Endothelial cell of umbilical vein (primary cell): ENCODE measurements around the gene UST. TPM values are rescaled to one million over a fixed set of nuclear protein-coding genes. Genes with fewer than 3 reads are reported as not detected.

ENCODE experiments used
- BruUV-seq: library from RNA; stranded (reverse); fragments of 400-500 nt; replicated peaks from 2 replicates; lab custom pipeline; 2021; lab: Mats Ljungman, UMichigan
- CTCF ChIA-PET: fragments of 300-600, 350-600 bp; sonication (Branson Sonifier 250); formaldehyde crosslinking; loops from one replicate; lab custom pipeline; 2021; ENCODE audit warnings: antibody characterized with exemption, inconsistent platforms; lab: Charles Lee
- POLR2A ChIA-PET: fragments of 300-600, 350-600 bp; sonication (Branson Sonifier 250); formaldehyde crosslinking; loops from one replicate; lab custom pipeline; 2021; ENCODE audit warnings: antibody characterized with exemption, inconsistent platforms; lab: Charles Lee
- DNase-seq: peaks from one replicate; pipeline ENCODE4 v3.0.0-alpha.2; 2011; ENCODE audit warnings: low read depth, low spot score
- FAIRE-seq: peaks from 2 replicates; lab custom pipeline; 2011; peaks lifted over from hg19 to GRCh38; lab: Jason Lieb, UNC
- H2AFZ ChIP-seq: 2 replicates; pipeline ENCODE4 v1.6.0; 2012; ENCODE audit warnings: low read depth, low read length, control low read depth, inconsistent platforms
- H3K27ac ChIP-seq: 2 replicates; pipeline ENCODE4 v1.5.1; 2011; ENCODE audit warnings: low read depth, mild to moderate bottlenecking, control low read depth, low read length, moderate library complexity; ENCODE audit not compliant: insufficient read depth
- H3K27me3 ChIP-seq, 2 experiments: 2 replicates each; pipeline versions ENCODE4 v1.6.0 to v1.6.1; 2011; ENCODE audit warnings: low read length in 2 of 2, mixed read lengths in 1 of 2; ENCODE audit not compliant: control insufficient read depth in 2 of 2, insufficient read depth in 2 of 2
- H3K36me3 ChIP-seq, 2 experiments: 2 replicates in 1 of 2; 3 replicates in 1 of 2; pipeline ENCODE4 v1.5.1; 2011; ENCODE audit warnings: low read length in 2 of 2, mild to moderate bottlenecking in 1 of 2, moderate library complexity in 1 of 2; ENCODE audit not compliant: control insufficient read depth in 2 of 2, insufficient read depth in 2 of 2; ENCODE audit errors: extremely low read depth in 1 of 2
- H3K4me1 ChIP-seq: 3 replicates; pipeline ENCODE4 v1.5.1; 2011; ENCODE audit warnings: mild to moderate bottlenecking, low read length; ENCODE audit not compliant: control insufficient read depth, insufficient read depth; ENCODE audit errors: extremely low read depth
- H3K4me2 ChIP-seq: 2 replicates; pipeline ENCODE4 v1.6.1; 2011; ENCODE audit warnings: low read length, control low read depth, mixed read lengths; ENCODE audit not compliant: insufficient read depth
- H3K4me3 ChIP-seq, 3 experiments: fragments of 200-600 bp in 1 of 3; sonication (generic), shearing (Covaris generic) in 1 of 3; replicated peaks in 1 of 3; 2 replicates each; pipeline ENCODE4 v1.5.1; 2011 to 2016; ENCODE audit warnings: control low read depth in 3 of 3, low read length in 3 of 3, mild to moderate bottlenecking in 2 of 3, inconsistent platforms in 1 of 3, low read depth in 1 of 3, moderate library complexity in 1 of 3; ENCODE audit not compliant: insufficient read depth in 1 of 3
- H3K79me2 ChIP-seq: 2 replicates; pipeline ENCODE4 v1.6.0; 2012; ENCODE audit warnings: low read length, inconsistent platforms; ENCODE audit not compliant: control insufficient read depth, insufficient read depth
- H3K9ac ChIP-seq: replicated peaks from 2 replicates; pipeline ENCODE3; 2011; ENCODE audit warnings: low read length, control low read depth; ENCODE audit not compliant: insufficient read depth; ENCODE audit errors: extremely low read depth
- H3K9me1 ChIP-seq: replicated peaks from 3 replicates; pipeline ENCODE4 v1.6.0; 2011; ENCODE audit warnings: mild to moderate bottlenecking, low read length; ENCODE audit not compliant: control insufficient read depth, insufficient read depth; ENCODE audit errors: extremely low read depth
- H3K9me3 ChIP-seq: replicated peaks from 2 replicates; pipeline ENCODE4 v1.5.1; 2012; ENCODE audit warnings: low read length, inconsistent platforms; ENCODE audit not compliant: control insufficient read depth, insufficient read depth
- H4K20me1 ChIP-seq: replicated peaks from 2 replicates; pipeline ENCODE3; 2011; ENCODE audit warnings: mild to moderate bottlenecking, low read length; ENCODE audit not compliant: control insufficient read depth, insufficient read depth; ENCODE audit errors: extremely low read depth
- CTCF ChIP-seq, 2 donors: IDR thresholded peaks; 1 replicate in 1 of 2; 2 replicates in 1 of 2; pipeline ENCODE4 v1.5.1; 2011; ENCODE audit warnings: low read length in 2 of 2, mild to moderate bottlenecking in 2 of 2, moderate library complexity in 2 of 2, control low read depth in 1 of 2, inconsistent platforms in 1 of 2, low read depth in 1 of 2; ENCODE audit not compliant: insufficient read depth in 1 of 2; ENCODE audit errors: extremely low read depth in 1 of 2
- EZH2 ChIP-seq: IDR thresholded peaks from 2 replicates; pipeline ENCODE4 v1.6.1; 2012; ENCODE audit warnings: borderline replicate concordance, low read depth, mild to moderate bottlenecking, moderate library complexity, low read length, inconsistent platforms; ENCODE audit not compliant: severe bottlenecking
- FOS ChIP-seq: IDR thresholded peaks from 2 replicates; pipeline ENCODE4 v1.6.1; 2011; ENCODE audit warnings: mild to moderate bottlenecking, low read length, moderate library complexity, borderline replicate concordance; ENCODE audit not compliant: insufficient read depth
- GATA2 ChIP-seq: IDR thresholded peaks from 2 replicates; pipeline ENCODE4 v1.7.0; 2011; ENCODE audit warnings: low read depth, mild to moderate bottlenecking, moderate library complexity, mixed read lengths, low read length; ENCODE audit not compliant: insufficient read length, insufficient read depth
- JUN ChIP-seq: IDR thresholded peaks from 2 replicates; pipeline ENCODE4 v1.6.1; 2011; ENCODE audit warnings: borderline replicate concordance, low read depth; ENCODE audit not compliant: insufficient read length, insufficient read depth
- MAX ChIP-seq: IDR thresholded peaks from 2 replicates; pipeline ENCODE4 v1.6.1; 2011; ENCODE audit not compliant: insufficient read depth, insufficient read length
- MYC ChIP-seq: IDR thresholded peaks from one replicate; pipeline ENCODE4 v1.6.1; 2011; ENCODE audit warnings: mild to moderate bottlenecking, low read depth, low read length
- POLR2A ChIP-seq: IDR thresholded peaks from 2 replicates; pipeline ENCODE4 v1.6.1; 2012; ENCODE audit warnings: low read depth, mild to moderate bottlenecking, control low read depth, low read length
- POLR2AphosphoS5 ChIP-seq: IDR thresholded peaks from 2 replicates; pipeline ENCODE4 v1.6.1; 2012; ENCODE audit warnings: low read depth, mild to moderate bottlenecking, control low read depth, low read length, moderate library complexity; ENCODE audit not compliant: insufficient read depth
- dilution Hi-C: fragments of 300-500 bp; cut with MboI; formaldehyde crosslinking; loops from one replicate; pipeline ENCODE4 v1.15.0; 2019; ENCODE audit warnings: low sequenced_read_pairs; ENCODE audit not compliant: extremely low pct_ligation_motif_present
- intact Hi-C: fragments of 100-400 bp; cut with micrococcal nuclease; formaldehyde crosslinking; loops from one replicate; pipeline ENCODE4 v1.10.0; 2022
- polyA plus RNA-seq, 4 experiments: library from polyadenylated mRNA; depleted of rRNA in 3 of 4; stranded (reverse) in 3 of 4; unstranded in 1 of 4; fragments of >200 nt; gene quantifications; 2 replicates each; pipeline versions ENCODE4 v1.2.1 to v1.2.3, GENCODE V29; 2011 to 2012; ENCODE audit warnings: missing spikeins in 1 of 4
- total RNA-seq: library from RNA; stranded (reverse); gene quantifications from 2 replicates; pipeline ENCODE4 v1.2.3, GENCODE V29; 2021

UST gene
- total and polyA plus RNA-seq, 2 donors (not counting 3 experiments of a cell fraction or from before 2014, with no cell fraction given), result 0.26 to 0.84 TPM

GRCh38 chr6:149045404-149045803 is 298.6 kb downstream of the UST start:
- Histone ChIP-seq H3K9ac (no peak overlapping the region), H3K9me1 (no peaks in the 10 kb centered on the region), H3K4me1 (peaks cover 13% of the 10 kb centered on the region), H3K27ac (no peak overlapping the region), H3K36me3 (no peaks in the 10 kb centered on the region), H3K4me3 (no peak overlapping the region), H2AFZ (no peak overlapping the region), H3K4me2 (no peak overlapping the region), H3K79me2 (no peaks in the 10 kb centered on the region), H4K20me1 (no peaks in the 10 kb centered on the region), H3K9me3 (no peaks in the 10 kb centered on the region), H3K27me3 (no peaks in the 10 kb centered on the region)
- POLR2A ChIA-PET, result no interaction called here
- dilution Hi-C loops (no loop called here), intact Hi-C loops (no loop called here)
- CTCF ChIA-PET, result interaction anchor here (1.0 to 3.1 kb wide), 4 partner anchors 10 to 37 kb away, joined by 3 to 14 read pairs (median 6); no protein-coding TSS in a partner anchor
- TF ChIP-seq JUN (no peak), CTCF (IDR thresholded peaks at IDR 0.05; ENCODE audit: extremely low read depth in 1 of 2, insufficient read depth in 1 of 2, low read depth in 1 of 2, low read length in 2 of 2) (no peak), EZH2 (no peak)
- no TSS peak for BruUV-seq
- no peak for DNase-seq
- FAIRE-seq, result no peak

- FAIRE-seq (no peak), DNase-seq (no peak)
- no peaks in the 10 kb centered on the region for H3K36me3 ChIP-seq
- no peak overlapping the region for H3K9ac ChIP-seq
- no peaks in the 10 kb centered on the region for H3K9me1 ChIP-seq
- no peak overlapping the region for H3K4me3 ChIP-seq
- TF ChIP-seq POLR2A, result no peak
- no peak for TF ChIP-seq FOS
- no peak for TF ChIP-seq CTCF (IDR thresholded peaks at IDR 0.05; ENCODE audit: extremely low read depth in 1 of 2, insufficient read depth in 1 of 2, low read depth in 1 of 2, low read length in 2 of 2)
- no peak for TF ChIP-seq EZH2
- TF ChIP-seq GATA2, result no peak
- TF ChIP-seq MYC, result no peak
- no peak for TF ChIP-seq POLR2AphosphoS5
- no peak for TF ChIP-seq MAX
- TF ChIP-seq JUN, result no peak
- no TSS peak for BruUV-seq
- no peaks in the 10 kb centered on the region for H3K9me3 ChIP-seq
- peaks cover 13% of the 10 kb centered on the region for H3K4me1 ChIP-seq
- no peaks in the 10 kb centered on the region for H3K79me2 ChIP-seq
- intact Hi-C loops (no loop called here), dilution Hi-C loops (no loop called here)
- H3K4me2 ChIP-seq, result no peak overlapping the region
- POLR2A ChIA-PET, result no interaction called here
- H2AFZ ChIP-seq, result no peak overlapping the region
- no peak overlapping the region for H3K27ac ChIP-seq
- CTCF ChIA-PET, result interaction anchor here (1.0 to 3.1 kb wide), 4 partner anchors 9 to 36 kb away, joined by 3 to 14 read pairs (median 6); no protein-coding TSS in a partner anchor
- no peaks in the 10 kb centered on the region for H3K27me3 ChIP-seq
- H4K20me1 ChIP-seq, result no peaks in the 10 kb centered on the region
Measured at GRCh38 chr6:149046164-149046821, 299.5 kb downstream of the UST start.
